GM12874 (cell line): Measurements from ENCODE around the gene NPM3.

Experiments
- CTCF ChIP-seq: IDR thresholded peaks from 2 replicates; pipeline ENCODE4 v1.5.1; 2011; ENCODE audit warnings: low read depth, mild to moderate bottlenecking, control low read depth, low read length, moderate library complexity; ENCODE audit not compliant: insufficient read depth

The NPM3 gene

GRCh38 chr10:101770331-101771215 lies 12.7 kb downstream of the NPM3 start:
- TF ChIP-seq CTCF: no peak

- no peak for TF ChIP-seq CTCF
Observed at GRCh38 chr10:101769541-101770180, 13.6 kb downstream of the NPM3 start.

- TF ChIP-seq CTCF: no peak
Observed at GRCh38 chr10:101768791-101769170, 14.5 kb downstream of the NPM3 start.

GRCh38 chr10:101767966-101768790 lies 15.1 kb downstream of the NPM3 start:
- no peak for TF ChIP-seq CTCF

- TF ChIP-seq CTCF: no peak
Observed at GRCh38 chr10:101767600-101767945, 15.7 kb downstream of the NPM3 start.

GRCh38 chr10:101766753-101767599 lies 16.3 kb downstream of the NPM3 start:
- TF ChIP-seq CTCF: no peak

GRCh38 chr10:101766306-101766705 lies 16.9 kb downstream of the NPM3 start:
- no peak for TF ChIP-seq CTCF
